GM21528 (cell line): ENCODE results near the gene PRKAR1B.

Experiments used
- ATAC-seq: cut with Tn5 transposase; IDR thresholded peaks from one replicate; pipeline ENCODE4 v1.9.1; 2021; ENCODE audit warnings: mild to moderate bottlenecking, moderate library complexity; ENCODE audit not compliant: unreplicated experiment, low FRiP score

The PRKAR1B gene

DNA sequence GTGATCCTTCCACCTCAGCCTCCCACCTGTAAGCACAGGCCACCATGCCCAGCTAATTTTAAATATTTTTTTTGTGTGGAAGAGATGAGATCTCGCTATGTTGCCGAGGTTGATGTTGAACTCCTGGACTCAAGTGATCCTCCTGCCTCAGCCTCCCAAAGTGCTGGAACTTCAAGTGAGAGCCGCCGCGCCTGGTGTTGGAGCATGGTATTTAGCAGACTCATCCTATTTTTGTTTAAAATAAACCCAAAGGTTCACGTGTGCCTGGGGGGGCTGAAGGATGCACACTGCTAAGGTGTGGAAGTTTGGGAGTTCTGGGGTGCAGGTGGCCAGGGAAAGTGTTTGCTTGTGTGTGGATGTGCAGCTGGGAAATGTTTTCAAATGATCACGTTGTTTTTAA lies 225.6 kb downstream of the PRKAR1B start:
- ATAC-seq = no peak

DNA sequence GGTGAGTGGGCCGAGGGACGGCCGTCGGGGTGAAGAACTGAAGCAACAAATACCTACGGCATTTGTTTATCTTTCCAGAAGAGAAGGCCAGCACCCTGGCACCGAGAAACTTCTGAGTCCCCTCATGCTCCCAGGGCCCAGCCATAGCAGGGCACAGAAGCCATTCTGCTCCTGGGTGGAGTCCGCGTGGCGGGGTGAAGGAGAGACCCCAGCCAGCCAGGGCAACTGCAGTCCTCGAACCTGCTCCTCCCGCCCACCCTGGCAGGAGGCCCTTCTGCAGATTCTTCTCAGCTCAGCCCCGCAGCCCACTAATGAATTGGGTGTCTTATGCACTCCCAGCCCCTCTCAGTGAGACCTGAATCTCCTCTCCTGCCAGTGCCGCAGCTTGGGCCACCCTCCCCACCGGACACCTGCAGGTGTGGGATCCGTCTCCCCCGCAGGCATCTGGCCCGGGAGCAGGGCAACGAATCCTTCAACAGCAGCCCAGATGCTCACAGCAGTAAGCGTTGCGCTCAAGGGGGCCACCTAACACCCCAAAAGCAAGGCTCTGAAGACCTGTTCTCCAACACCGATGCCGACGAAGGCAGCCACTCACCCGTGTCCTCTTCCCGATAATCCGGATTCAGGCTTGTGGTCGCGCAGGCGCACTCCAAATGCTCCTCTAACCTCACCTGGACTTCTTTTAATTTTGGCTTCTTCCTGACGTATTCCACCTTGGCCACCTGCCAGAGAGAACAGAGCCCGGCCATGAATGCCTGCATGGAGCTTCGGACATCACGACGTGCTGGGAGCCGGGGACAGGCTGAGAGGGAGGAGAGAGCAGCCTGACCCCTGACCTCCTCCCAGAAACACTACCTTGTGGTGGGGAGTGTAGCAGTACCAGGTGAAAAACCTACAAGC lies 226.3 kb downstream of the PRKAR1B start:
- ATAC-seq = no peak

DNA sequence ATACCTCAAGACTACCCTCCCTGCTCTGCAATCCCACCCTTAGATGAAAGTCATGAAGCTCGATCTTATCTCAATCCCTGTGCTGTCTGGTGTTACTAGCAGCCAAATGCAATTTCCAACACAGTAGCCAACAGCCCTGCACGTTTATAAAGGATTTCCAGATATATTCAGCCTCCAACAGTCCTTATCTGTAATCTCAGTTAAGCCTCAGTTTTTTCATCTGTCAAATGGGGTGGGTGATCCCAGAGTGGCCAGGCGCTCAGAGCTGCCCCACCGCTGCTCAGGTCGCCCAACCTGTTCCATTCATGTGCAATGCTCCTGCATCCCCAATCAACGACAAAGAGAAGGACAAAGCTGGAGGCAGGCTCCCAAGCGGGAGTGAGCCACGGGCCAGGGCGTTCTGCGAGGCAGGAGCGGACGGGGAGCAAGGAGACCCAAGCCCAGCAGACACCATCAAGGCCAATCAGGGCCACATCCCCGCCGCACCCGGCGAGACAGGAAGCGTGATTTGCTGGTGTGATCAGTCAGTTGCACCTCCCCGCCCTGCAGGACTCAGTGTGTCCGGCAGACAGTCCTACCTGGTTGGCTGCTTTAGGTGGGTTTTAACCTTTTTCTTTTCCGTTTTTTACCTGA lies 227.1 kb downstream of the PRKAR1B start:
- ATAC-seq = no peak
